Fibroblast of mammary gland (primary cell): ENCODE data around the gene NR6A1.
A peak's percentile ranks its signal among the peaks of the same experiment; 100 is the strongest.

Experiments
- DNase-seq: peaks from one replicate; pipeline ENCODE4 v3.0.0-alpha.2; 2010; ENCODE audit warnings: low read depth
- H3K4me3 ChIP-seq: 2 replicates; pipeline ENCODE4 v1.5.1; 2011; ENCODE audit warnings: low read depth, mild to moderate bottlenecking, low read length, moderate library complexity; ENCODE audit not compliant: control insufficient read depth
- TF ChIP-seq, protein P1 (sequence below): conservative IDR thresholded peaks from 2 replicates; pipeline ENCODE4 v1.5.1; 2011; ENCODE audit warnings: low read depth, low read length, inconsistent platforms; ENCODE audit not compliant: control insufficient read depth, insufficient read depth

The NR6A1 gene

DNA sequence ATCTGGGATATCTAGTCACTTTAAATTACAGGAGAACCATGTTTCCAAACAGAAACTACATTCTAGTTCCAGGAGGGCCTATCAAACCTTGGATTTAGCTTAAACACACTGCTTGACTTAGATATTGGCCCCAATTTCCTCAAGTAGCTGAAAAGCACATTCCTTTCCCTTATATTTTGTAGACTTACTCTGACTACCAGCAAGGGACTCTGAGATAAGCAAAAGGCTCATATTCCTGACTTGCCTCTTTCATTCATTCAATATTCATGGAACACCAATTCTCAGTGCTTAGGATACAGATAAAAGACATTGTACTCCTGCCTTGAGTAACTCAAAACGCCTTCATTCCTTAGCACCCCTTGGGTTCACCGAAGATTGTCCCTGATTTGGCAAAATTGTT is 11.8 kb downstream of the NR6A1 start:
- TF ChIP-seq, protein P1, sequence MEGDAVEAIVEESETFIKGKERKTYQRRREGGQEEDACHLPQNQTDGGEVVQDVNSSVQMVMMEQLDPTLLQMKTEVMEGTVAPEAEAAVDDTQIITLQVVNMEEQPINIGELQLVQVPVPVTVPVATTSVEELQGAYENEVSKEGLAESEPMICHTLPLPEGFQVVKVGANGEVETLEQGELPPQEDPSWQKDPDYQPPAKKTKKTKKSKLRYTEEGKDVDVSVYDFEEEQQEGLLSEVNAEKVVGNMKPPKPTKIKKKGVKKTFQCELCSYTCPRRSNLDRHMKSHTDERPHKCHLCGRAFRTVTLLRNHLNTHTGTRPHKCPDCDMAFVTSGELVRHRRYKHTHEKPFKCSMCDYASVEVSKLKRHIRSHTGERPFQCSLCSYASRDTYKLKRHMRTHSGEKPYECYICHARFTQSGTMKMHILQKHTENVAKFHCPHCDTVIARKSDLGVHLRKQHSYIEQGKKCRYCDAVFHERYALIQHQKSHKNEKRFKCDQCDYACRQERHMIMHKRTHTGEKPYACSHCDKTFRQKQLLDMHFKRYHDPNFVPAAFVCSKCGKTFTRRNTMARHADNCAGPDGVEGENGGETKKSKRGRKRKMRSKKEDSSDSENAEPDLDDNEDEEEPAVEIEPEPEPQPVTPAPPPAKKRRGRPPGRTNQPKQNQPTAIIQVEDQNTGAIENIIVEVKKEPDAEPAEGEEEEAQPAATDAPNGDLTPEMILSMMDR, result no peak
- no peak for DNase-seq
- H3K4me3 ChIP-seq, result no peak overlapping the region

DNA sequence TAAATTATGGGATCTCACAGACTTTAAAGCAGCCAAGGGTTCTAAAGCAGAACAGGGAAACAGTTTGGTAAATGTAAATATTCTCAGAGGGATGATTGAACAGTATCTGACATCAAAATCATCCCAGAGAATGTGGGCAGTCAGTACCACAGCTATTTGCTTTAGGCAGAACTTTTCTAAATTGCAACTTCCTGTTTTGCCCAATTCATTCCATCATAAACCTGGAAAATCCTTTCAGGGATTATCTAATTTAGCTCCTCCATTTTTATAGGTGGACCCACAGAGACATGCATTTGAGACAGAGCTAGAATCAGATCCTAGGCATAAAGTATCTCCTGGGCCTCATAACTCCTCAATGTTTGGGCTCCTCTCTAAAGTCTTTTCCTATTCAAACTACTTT is 12.4 kb downstream of the NR6A1 start:
- TF ChIP-seq, protein P1, result no peak
- no peak for DNase-seq
- H3K4me3 ChIP-seq, result no peak overlapping the region

DNA sequence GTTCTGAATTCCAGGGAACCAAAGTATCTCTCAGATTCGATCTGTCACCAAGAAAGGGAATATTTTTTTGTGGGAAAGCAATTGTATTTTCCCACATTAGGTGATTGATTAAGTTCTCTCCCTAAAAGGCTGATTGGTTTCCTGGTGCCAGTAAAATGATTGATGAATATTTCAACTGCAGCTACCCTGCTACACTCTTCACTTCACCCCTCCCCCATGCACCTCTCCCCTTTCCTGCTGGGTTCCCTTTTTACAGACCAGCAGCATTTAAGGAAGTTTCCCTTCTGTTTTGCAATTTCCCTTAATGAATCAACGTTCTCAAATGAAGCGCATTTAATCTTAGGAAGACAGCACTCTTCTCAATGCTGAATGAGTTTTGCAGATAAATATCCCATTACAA is 13.1 kb downstream of the NR6A1 start:
- DNase-seq, result no peak
- TF ChIP-seq, protein P1, result no peak
- H3K4me3 ChIP-seq, result no peak overlapping the region

DNA sequence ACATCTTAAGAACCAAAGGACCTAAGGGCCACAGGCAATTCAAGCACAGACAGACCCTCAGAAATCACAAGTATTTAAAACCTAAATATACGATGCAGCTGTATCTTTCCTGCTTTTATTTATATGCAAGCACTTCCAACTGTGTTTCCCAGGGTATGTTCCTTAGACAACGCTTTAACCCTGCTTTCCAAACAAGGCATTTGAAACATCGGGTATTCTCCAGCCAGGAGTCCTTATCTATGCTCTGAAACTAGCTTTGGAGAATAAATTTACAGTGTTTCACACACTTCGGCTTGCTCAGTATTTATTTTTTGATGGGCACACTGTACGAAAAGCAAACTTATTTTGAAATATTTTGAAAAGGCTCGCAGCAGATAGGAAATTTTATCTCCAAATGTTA is 13.5 kb downstream of the NR6A1 start:
- no peak overlapping the region for H3K4me3 ChIP-seq
- TF ChIP-seq, protein P1, result no peak
- DNase-seq, result no peak

DNA sequence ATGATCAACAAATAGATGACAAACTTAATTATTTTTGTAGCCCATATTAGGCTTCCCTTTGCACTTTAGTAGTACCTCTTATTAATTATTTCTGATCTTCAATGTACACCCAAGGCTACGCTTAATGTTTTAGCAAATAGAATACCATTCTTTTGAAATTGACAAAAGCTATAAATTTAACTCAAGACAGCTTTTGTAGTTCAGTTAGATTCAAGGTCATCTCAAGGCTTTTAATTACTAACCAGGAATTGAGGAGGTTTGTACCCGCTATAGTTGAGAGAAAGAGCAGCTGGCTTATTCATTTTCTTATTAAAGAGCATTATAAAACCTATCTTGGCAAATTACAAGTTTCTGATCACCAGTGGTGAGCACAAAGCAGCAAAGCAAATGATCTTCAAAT is 15.1 kb downstream of the NR6A1 start:
- DNase-seq, result no peak
- TF ChIP-seq, protein P1, result no peak
- H3K4me3 ChIP-seq, result no peak overlapping the region

DNA sequence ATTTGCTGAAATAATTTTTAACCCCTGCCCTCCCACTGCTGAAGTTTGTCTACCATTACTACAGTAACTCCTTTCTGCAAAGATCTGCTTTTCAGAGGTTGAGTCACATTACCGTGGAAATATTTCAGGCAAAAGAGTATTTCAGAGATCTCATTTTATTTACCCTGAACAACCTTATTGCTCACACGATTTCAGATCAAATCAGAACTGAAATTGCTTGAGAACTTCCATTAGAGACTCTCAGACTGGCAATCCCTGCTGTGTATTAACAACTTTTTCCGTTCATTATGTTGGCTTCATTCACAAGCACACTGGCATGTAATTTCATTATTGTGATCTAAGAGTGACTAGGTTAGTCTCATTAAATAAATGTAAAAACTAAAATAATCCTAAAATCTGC is 16.1 kb downstream of the NR6A1 start:
- no peak overlapping the region for H3K4me3 ChIP-seq
- DNase-seq, result no peak
- TF ChIP-seq, protein P1, result no peak

DNA sequence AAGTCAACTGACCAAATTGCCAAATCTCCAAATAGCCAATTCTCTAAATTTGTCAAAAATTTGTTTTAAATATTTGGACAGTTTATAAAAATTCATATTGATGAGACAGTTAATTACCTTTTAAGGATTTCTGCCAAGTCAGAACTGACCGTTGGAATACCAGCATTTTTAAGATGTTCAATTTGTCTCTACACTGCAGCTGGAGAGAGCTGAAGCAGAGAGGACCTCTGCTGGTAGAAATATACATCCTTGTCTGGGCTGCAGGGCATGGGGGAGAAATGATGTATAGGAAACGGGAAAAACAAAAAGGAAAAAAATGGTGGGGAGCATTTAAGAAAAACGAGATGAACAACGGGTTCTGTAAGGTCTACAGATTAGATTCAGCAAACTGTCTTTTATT is 16.8 kb downstream of the NR6A1 start:
- TF ChIP-seq, protein P1, result peak; percentile 50
- no peak overlapping the region for H3K4me3 ChIP-seq
- DNase-seq, result peak; percentile 38
